HL-60 (cell line): ENCODE data around the gene TOP3A.

ENCODE experiments used
- DNase-seq, 2 experiments: peaks; one replicate each; pipeline ENCODE4 v3.0.0-alpha.2; 2010 to 2020; ENCODE audit warnings: low read depth in 1 of 2, low spot score in 1 of 2
- H3K27ac ChIP-seq: fragments of 250-450 bp; sonication (Bioruptor Pico); replicated peaks from 2 replicates; pipeline ENCODE4 v1.5.1; 2020; ENCODE audit warnings: mild to moderate bottlenecking, moderate library complexity
- H3K27me3 ChIP-seq: fragments of 250-450 bp; sonication (Bioruptor Pico); 2 replicates; pipeline ENCODE4 v1.5.1; 2021; ENCODE audit warnings: mild to moderate bottlenecking, moderate library complexity; ENCODE audit not compliant: insufficient read depth, poor library complexity, severe bottlenecking
- H3K4me3 ChIP-seq: replicated peaks from 2 replicates; pipeline ENCODE4 v1.5.1; 2011; ENCODE audit warnings: mild to moderate bottlenecking, control low read depth, low read length; ENCODE audit not compliant: insufficient read depth
- GABPA ChIP-seq: IDR thresholded peaks from 2 replicates; pipeline ENCODE4 v1.6.1; 2012; ENCODE audit warnings: low read depth
- POLR2AphosphoS5 ChIP-seq: IDR thresholded peaks from 2 replicates; pipeline ENCODE4 v1.6.1; 2012; ENCODE audit warnings: low read depth
- SPI1 ChIP-seq: IDR thresholded peaks from 2 replicates; pipeline ENCODE4 v1.6.1; 2012; ENCODE audit warnings: low read depth, mild to moderate bottlenecking, borderline replicate concordance
- TF ChIP-seq, protein P1 (sequence below): IDR thresholded peaks from 2 replicates; pipeline ENCODE4 v1.6.1; 2012; ENCODE audit warnings: low read depth; ENCODE audit not compliant: insufficient replicate concordance
- TF ChIP-seq, protein P2 (sequence below): IDR thresholded peaks from one replicate; pipeline ENCODE4 v1.5.1; 2011; ENCODE audit warnings: low read length, control low read depth, inconsistent platforms; ENCODE audit not compliant: insufficient read depth

TOP3A gene

DNA sequence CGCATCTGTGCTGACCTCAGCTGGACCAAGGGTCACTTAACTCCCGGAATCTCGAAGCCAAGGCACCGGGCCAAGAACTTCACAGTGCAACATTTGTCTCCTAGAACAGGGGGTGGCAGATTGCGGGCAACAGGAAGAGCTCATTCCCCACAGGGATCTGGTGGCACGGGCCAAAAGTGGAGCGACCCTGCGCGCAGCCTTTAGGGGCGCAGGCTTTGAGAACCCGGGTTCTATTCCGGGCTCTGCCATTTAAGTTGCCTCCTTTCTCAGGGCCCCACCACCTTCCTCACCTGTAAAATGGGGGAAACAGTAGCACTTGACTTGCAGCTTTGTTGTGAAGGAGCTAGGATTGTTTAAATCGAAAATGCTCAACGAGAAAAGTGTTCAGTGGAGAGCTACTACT, 47.9 kb upstream of the TOP3A start:
- Histone ChIP-seq H3K27me3 (no peaks in the 10 kb centered on the region), H3K4me3 (peak overlapping the region; percentile 72), H3K27ac (peak overlapping the region; percentile 49)
- peak in 1 of 2 experiments; percentile 1 for DNase-seq
- TF ChIP-seq, protein P1, sequence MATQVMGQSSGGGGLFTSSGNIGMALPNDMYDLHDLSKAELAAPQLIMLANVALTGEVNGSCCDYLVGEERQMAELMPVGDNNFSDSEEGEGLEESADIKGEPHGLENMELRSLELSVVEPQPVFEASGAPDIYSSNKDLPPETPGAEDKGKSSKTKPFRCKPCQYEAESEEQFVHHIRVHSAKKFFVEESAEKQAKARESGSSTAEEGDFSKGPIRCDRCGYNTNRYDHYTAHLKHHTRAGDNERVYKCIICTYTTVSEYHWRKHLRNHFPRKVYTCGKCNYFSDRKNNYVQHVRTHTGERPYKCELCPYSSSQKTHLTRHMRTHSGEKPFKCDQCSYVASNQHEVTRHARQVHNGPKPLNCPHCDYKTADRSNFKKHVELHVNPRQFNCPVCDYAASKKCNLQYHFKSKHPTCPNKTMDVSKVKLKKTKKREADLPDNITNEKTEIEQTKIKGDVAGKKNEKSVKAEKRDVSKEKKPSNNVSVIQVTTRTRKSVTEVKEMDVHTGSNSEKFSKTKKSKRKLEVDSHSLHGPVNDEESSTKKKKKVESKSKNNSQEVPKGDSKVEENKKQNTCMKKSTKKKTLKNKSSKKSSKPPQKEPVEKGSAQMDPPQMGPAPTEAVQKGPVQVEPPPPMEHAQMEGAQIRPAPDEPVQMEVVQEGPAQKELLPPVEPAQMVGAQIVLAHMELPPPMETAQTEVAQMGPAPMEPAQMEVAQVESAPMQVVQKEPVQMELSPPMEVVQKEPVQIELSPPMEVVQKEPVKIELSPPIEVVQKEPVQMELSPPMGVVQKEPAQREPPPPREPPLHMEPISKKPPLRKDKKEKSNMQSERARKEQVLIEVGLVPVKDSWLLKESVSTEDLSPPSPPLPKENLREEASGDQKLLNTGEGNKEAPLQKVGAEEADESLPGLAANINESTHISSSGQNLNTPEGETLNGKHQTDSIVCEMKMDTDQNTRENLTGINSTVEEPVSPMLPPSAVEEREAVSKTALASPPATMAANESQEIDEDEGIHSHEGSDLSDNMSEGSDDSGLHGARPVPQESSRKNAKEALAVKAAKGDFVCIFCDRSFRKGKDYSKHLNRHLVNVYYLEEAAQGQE, result no peak
- TF ChIP-seq SPI1 (no peak), GABPA (no peak), POLR2AphosphoS5 (no peak)
- TF ChIP-seq, protein P2, sequence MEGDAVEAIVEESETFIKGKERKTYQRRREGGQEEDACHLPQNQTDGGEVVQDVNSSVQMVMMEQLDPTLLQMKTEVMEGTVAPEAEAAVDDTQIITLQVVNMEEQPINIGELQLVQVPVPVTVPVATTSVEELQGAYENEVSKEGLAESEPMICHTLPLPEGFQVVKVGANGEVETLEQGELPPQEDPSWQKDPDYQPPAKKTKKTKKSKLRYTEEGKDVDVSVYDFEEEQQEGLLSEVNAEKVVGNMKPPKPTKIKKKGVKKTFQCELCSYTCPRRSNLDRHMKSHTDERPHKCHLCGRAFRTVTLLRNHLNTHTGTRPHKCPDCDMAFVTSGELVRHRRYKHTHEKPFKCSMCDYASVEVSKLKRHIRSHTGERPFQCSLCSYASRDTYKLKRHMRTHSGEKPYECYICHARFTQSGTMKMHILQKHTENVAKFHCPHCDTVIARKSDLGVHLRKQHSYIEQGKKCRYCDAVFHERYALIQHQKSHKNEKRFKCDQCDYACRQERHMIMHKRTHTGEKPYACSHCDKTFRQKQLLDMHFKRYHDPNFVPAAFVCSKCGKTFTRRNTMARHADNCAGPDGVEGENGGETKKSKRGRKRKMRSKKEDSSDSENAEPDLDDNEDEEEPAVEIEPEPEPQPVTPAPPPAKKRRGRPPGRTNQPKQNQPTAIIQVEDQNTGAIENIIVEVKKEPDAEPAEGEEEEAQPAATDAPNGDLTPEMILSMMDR, result no peak

- H3K27ac ChIP-seq, result no peak overlapping the region
Measured at GRCh38 chr17:18361837-18362697, 47.3 kb upstream of the TOP3A start.

GRCh38 chr17:18360518-18360917, 45.7 kb upstream of the TOP3A start:
- Histone ChIP-seq H3K27ac (no peak overlapping the region), H3K4me3 (no peak overlapping the region), H3K27me3 (no peaks in the 10 kb centered on the region)
- TF ChIP-seq POLR2AphosphoS5, result no peak
- TF ChIP-seq, protein P2, result no peak
- TF ChIP-seq GABPA, result no peak
- TF ChIP-seq SPI1, result no peak
- TF ChIP-seq, protein P1, result no peak
- no peak for DNase-seq

More at GRCh38 chr17:18361837-18362697, 47.3 kb upstream of the TOP3A start:
- Histone ChIP-seq H3K4me3 (peak overlapping the region; percentile 72), H3K27me3 (no peaks in the 10 kb centered on the region)
- no peak for TF ChIP-seq SPI1
- TF ChIP-seq, protein P1, result no peak
- TF ChIP-seq, protein P2, result no peak
- TF ChIP-seq GABPA, result no peak
- no peak for TF ChIP-seq POLR2AphosphoS5
- DNase-seq, result no peak
